Neutrophil (primary cell): ENCODE results near the gene STK32C.

Source experiments
- H3K27ac ChIP-seq: fragments of 200-600 bp; sonication (generic); 2 replicates; pipeline ENCODE4 v1.5.1; 2016; ENCODE audit warnings: mild to moderate bottlenecking, moderate library complexity
- H3K27me3 ChIP-seq: fragments of 200-600 bp; sonication (generic); 2 replicates; pipeline ENCODE4 v1.6.0; 2016; ENCODE audit warnings: mild to moderate bottlenecking
- H3K36me3 ChIP-seq: fragments of 200-600 bp; sonication (generic); 2 replicates; pipeline ENCODE4 v1.5.1; 2017
- H3K4me1 ChIP-seq, 2 experiments: fragments of 200-600 bp in 1 of 2; sonication (generic) in 1 of 2; 1 replicate in 1 of 2; 2 replicates in 1 of 2; pipeline versions ENCODE4 v1.5.1 to v1.6.1; 2013 to 2016; ENCODE audit warnings: low read depth in 1 of 2, low read length in 1 of 2, mild to moderate bottlenecking in 1 of 2, moderate library complexity in 1 of 2; ENCODE audit not compliant: control insufficient read depth in 1 of 2, insufficient read depth in 1 of 2
- H3K4me3 ChIP-seq, 2 experiments: fragments of 200-600 bp in 1 of 2; sonication (generic) in 1 of 2; 1 replicate in 1 of 2; 2 replicates in 1 of 2; pipeline ENCODE4 v1.5.1; 2013 to 2016; ENCODE audit warnings: low read depth in 1 of 2, low read length in 1 of 2, mild to moderate bottlenecking in 1 of 2, moderate library complexity in 1 of 2
- H3K9me3 ChIP-seq: fragments of 200-600 bp; sonication (generic); 2 replicates; pipeline ENCODE4 v1.5.1; 2016
- TF ChIP-seq, protein P1 (sequence below): fragments of 200-600 bp; sonication (generic); IDR thresholded peaks from 2 replicates; pipeline ENCODE4 v1.5.1; 2016; ENCODE audit warnings: antibody characterized with exemption

The STK32C gene

GRCh38 chr10:132203256-132204077 lies 104.3 kb downstream of the STK32C start:
- peaks cover 10% of the 10 kb centered on the region for H3K36me3 ChIP-seq
- H3K27ac ChIP-seq, result no peak overlapping the region
- H3K9me3 ChIP-seq, result no peaks in the 10 kb centered on the region
- H3K4me1 ChIP-seq, result no peaks in the 10 kb centered on the region
- H3K4me3 ChIP-seq, result no peak overlapping the region
- TF ChIP-seq, protein P1, sequence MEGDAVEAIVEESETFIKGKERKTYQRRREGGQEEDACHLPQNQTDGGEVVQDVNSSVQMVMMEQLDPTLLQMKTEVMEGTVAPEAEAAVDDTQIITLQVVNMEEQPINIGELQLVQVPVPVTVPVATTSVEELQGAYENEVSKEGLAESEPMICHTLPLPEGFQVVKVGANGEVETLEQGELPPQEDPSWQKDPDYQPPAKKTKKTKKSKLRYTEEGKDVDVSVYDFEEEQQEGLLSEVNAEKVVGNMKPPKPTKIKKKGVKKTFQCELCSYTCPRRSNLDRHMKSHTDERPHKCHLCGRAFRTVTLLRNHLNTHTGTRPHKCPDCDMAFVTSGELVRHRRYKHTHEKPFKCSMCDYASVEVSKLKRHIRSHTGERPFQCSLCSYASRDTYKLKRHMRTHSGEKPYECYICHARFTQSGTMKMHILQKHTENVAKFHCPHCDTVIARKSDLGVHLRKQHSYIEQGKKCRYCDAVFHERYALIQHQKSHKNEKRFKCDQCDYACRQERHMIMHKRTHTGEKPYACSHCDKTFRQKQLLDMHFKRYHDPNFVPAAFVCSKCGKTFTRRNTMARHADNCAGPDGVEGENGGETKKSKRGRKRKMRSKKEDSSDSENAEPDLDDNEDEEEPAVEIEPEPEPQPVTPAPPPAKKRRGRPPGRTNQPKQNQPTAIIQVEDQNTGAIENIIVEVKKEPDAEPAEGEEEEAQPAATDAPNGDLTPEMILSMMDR, result no peak
- no peaks in the 10 kb centered on the region for H3K27me3 ChIP-seq

- Histone ChIP-seq H3K36me3 (peaks cover under 1% of the 10 kb centered on the region), H3K4me1 (no peaks in the 10 kb centered on the region), H3K9me3 (no peaks in the 10 kb centered on the region), H3K4me3 (no peak overlapping the region), H3K27ac (no peak overlapping the region), H3K27me3 (no peaks in the 10 kb centered on the region)
- TF ChIP-seq, protein P1, result no peak
These were observed 105.4 kb downstream of the STK32C start for GRCh38 chr10:132202070-132202970.

GRCh38 chr10:132201111-132201969 lies 106.4 kb downstream of the STK32C start:
- TF ChIP-seq, protein P1, result no peak
- H3K4me3 ChIP-seq, result no peak overlapping the region
- no peaks in the 10 kb centered on the region for H3K27me3 ChIP-seq
- H3K9me3 ChIP-seq, result no peaks in the 10 kb centered on the region
- H3K36me3 ChIP-seq, result no peaks in the 10 kb centered on the region
- no peaks in the 10 kb centered on the region for H3K4me1 ChIP-seq
- no peak overlapping the region for H3K27ac ChIP-seq

GRCh38 chr10:132200344-132201110 lies 107.2 kb downstream of the STK32C start:
- Histone ChIP-seq H3K9me3 (no peaks in the 10 kb centered on the region), H3K4me1 (no peaks in the 10 kb centered on the region), H3K27me3 (no peaks in the 10 kb centered on the region), H3K4me3 (no peak overlapping the region), H3K36me3 (no peaks in the 10 kb centered on the region), H3K27ac (no peak overlapping the region)
- TF ChIP-seq, protein P1, result no peak
